Uterus (tissue), 4 donors: Measurements from ENCODE around the gene TEX14. TPM values are rescaled to one million over a fixed set of nuclear protein-coding genes. Genes with fewer than 3 reads are reported as not detected.

Experiments
- DNase-seq, 2 donors: peaks; one replicate each; pipeline ENCODE4 v3.0.0-alpha.2; 2019 to 2020
- H3K27ac ChIP-seq, 2 donors: fragments of 200-600 bp; sonication (generic); 1 replicate in 1 of 2; 2 replicates in 1 of 2; pipeline ENCODE4 v1.5.1; 2016 to 2018
- H3K27me3 ChIP-seq, 2 donors: fragments of 200-600 bp; sonication (generic); one replicate each; pipeline ENCODE4 v1.5.1; 2018 to 2019; ENCODE audit warnings: control low read depth in 1 of 2
- H3K36me3 ChIP-seq, 2 donors: fragments of 200-600 bp; sonication (generic); one replicate each; pipeline ENCODE4 v1.5.1; 2019; ENCODE audit warnings: control low read depth in 1 of 2
- H3K4me1 ChIP-seq, 2 donors: fragments of 200-600 bp; sonication (generic); one replicate each; pipeline ENCODE4 v1.5.1; 2018 to 2019; ENCODE audit warnings: control low read depth in 1 of 2
- H3K4me3 ChIP-seq, 2 donors: fragments of 200-600 bp; sonication (generic); 1 replicate in 1 of 2; 2 replicates in 1 of 2; pipeline ENCODE4 v1.5.1; 2018 to 2019; ENCODE audit warnings: mild to moderate bottlenecking in 1 of 2
- H3K9me3 ChIP-seq, 2 donors: fragments of 200-600 bp; sonication (generic); one replicate each; pipeline ENCODE4 v1.5.1; 2019; ENCODE audit warnings: control low read depth in 1 of 2
- CTCF ChIP-seq, 4 experiments: fragments of 200-600 bp in 2 of 4; fragments of 450-650 bp in 2 of 4; sonication (generic) in 2 of 4; IDR thresholded peaks; one replicate each; pipeline ENCODE4 v1.5.1; 2016 to 2019; ENCODE audit warnings: antibody characterized with exemption in 4 of 4, mild to moderate bottlenecking in 2 of 4, moderate library complexity in 1 of 4
- POLR2A ChIP-seq, 2 donors: fragments of 450-650 bp; IDR thresholded peaks; one replicate each; pipeline ENCODE4 v1.6.1; 2016; ENCODE audit warnings: antibody characterized with exemption in 2 of 2, mild to moderate bottlenecking in 1 of 2, moderate library complexity in 1 of 2
- intact Hi-C: fragments of 100-400 bp; cut with DNase I; formaldehyde crosslinking; loops from one replicate; pipeline ENCODE4 v1.15.1; 2023; ENCODE audit warnings: low total_unique reads
- total RNA-seq, 4 donors: library from RNA; depleted of rRNA in 3 of 4; stranded (reverse); fragments of >200 nt in 3 of 4; gene quantifications; one replicate each; pipeline versions ENCODE4 v1.1.0 to v1.2.4, GENCODE V29; 2014 to 2023
- donor health status: DM: yes; HTN: yes; CAD: no.

The TEX14 gene
- total RNA-seq, 4 donors from 2014 or later, result 0.28 to 0.55 (median 0.29) TPM; not detected in 1

GRCh38 chr17:58521680-58522079 lies 170.2 kb downstream of the TEX14 start:
- intact Hi-C loops, result loop anchor here (10.0 kb wide), 1 partner anchor 173 kb away; the partner anchor contains the start of genes RAD51C and TEX14
- no peak for DNase-seq
- no peaks in the 10 kb centered on the region for H3K9me3 ChIP-seq
- no peaks in the 10 kb centered on the region for H3K36me3 ChIP-seq
- no peaks in the 10 kb centered on the region for H3K27me3 ChIP-seq
- no peak overlapping the region for H3K27ac ChIP-seq
- no peaks in the 10 kb centered on the region for H3K4me1 ChIP-seq
- TF ChIP-seq CTCF (IDR thresholded peaks at IDR 0.05), result no peak
- TF ChIP-seq POLR2A (IDR thresholded peaks at IDR 0.05), result no peak
- H3K4me3 ChIP-seq, result no peak overlapping the region

GRCh38 chr17:58520843-58521430 lies 170.9 kb downstream of the TEX14 start:
- Histone ChIP-seq H3K27ac (no peak overlapping the region), H3K27me3 (no peaks in the 10 kb centered on the region), H3K4me1 (no peaks in the 10 kb centered on the region), H3K9me3 (no peaks in the 10 kb centered on the region), H3K4me3 (no peak overlapping the region), H3K36me3 (no peaks in the 10 kb centered on the region)
- no peak for DNase-seq
- no peak for TF ChIP-seq POLR2A (IDR thresholded peaks at IDR 0.05)
- intact Hi-C loops, result loop anchor here (10.0 kb wide), 1 partner anchor 174 kb away; the partner anchor contains the start of genes RAD51C and TEX14

GRCh38 chr17:58517928-58518609 lies 173.8 kb downstream of the TEX14 start:
- intact Hi-C loops, result no loop called here
- Histone ChIP-seq H3K27ac (peak overlapping the region; percentile 92 to 97), H3K4me1 (no peaks in the 10 kb centered on the region), H3K9me3 (no peaks in the 10 kb centered on the region), H3K4me3 (peak overlapping the region; percentile 59 to 82), H3K36me3 (no peaks in the 10 kb centered on the region), H3K27me3 (no peaks in the 10 kb centered on the region)
- DNase-seq, result peak; percentile 99 to 100
- TF ChIP-seq CTCF (IDR thresholded peaks at IDR 0.05) (no peak), POLR2A (IDR thresholded peaks at IDR 0.05) (peak; percentile 16 to 26)

GRCh38 chr17:58517378-58517927 lies 174.4 kb downstream of the TEX14 start:
- H3K4me1 ChIP-seq, result no peaks in the 10 kb centered on the region
- no peaks in the 10 kb centered on the region for H3K27me3 ChIP-seq
- H3K4me3 ChIP-seq, result peak overlapping the region; percentile 59 to 82
- H3K36me3 ChIP-seq, result no peaks in the 10 kb centered on the region
- TF ChIP-seq POLR2A (IDR thresholded peaks at IDR 0.05) (peak; percentile 15 to 53), CTCF (IDR thresholded peaks at IDR 0.05) (no peak)
- H3K27ac ChIP-seq, result peak overlapping the region; percentile 92 to 97
- DNase-seq, result no peak
- no peaks in the 10 kb centered on the region for H3K9me3 ChIP-seq
- intact Hi-C loops, result no loop called here

- no peaks in the 10 kb centered on the region for H3K27me3 ChIP-seq
- H3K4me1 ChIP-seq, result no peaks in the 10 kb centered on the region
- intact Hi-C loops, result no loop called here
- no peak for TF ChIP-seq POLR2A (IDR thresholded peaks at IDR 0.05)
- TF ChIP-seq CTCF (IDR thresholded peaks at IDR 0.05), result no peak
- no peaks in the 10 kb centered on the region for H3K9me3 ChIP-seq
- DNase-seq, result no peak
- peak overlapping the region; percentile 59 to 82 for H3K4me3 ChIP-seq
- H3K27ac ChIP-seq, result peak overlapping the region; percentile 92 to 97
- H3K36me3 ChIP-seq, result no peaks in the 10 kb centered on the region
Observed at GRCh38 chr17:58516644-58517377, 175.0 kb downstream of the TEX14 start.
